NCI-H2107 (cell line): ENCODE results near the gene RAC3.

Experiments
- DNase-seq: peaks from one replicate; lab custom pipeline; 2025; lab: John Stamatoyannopoulos, UW

RAC3 gene

GRCh38 chr17:82055965-82056728 lies 24.7 kb downstream of the RAC3 start:
- no peak for DNase-seq

GRCh38 chr17:82056729-82057621 lies 25.5 kb downstream of the RAC3 start:
- no peak for DNase-seq

DNA sequence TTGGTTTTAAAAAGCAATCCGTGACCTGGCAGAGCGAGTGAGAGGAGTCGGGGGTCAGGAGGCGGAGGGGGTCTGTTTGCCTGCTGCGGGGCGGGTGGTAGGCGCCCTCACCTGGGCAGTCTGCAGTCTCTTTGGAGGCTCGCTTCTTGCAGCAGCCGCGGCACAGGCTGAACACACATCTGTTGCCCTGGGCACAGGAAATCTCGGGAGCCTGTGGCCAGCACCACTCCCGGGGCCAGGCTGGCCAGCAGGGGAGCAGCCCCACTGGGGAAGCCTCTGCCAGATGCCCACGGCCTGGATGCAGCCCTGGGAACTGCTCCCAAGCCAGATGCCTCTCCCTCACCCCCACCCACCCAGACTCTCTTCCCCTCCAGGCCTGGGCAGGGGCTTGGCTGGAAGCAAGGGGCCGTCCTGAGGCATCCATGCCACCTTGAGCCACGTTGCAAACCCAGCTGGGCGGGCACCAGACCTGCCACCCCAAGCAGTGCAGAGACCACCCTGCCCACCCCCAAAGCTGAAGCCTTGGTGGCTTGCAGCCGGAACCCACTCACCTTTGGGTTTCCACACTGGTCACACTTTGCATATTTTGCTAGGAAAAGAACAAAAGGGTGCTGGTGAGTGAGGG lies 26.9 kb downstream of the RAC3 start:
- no peak for DNase-seq

DNA sequence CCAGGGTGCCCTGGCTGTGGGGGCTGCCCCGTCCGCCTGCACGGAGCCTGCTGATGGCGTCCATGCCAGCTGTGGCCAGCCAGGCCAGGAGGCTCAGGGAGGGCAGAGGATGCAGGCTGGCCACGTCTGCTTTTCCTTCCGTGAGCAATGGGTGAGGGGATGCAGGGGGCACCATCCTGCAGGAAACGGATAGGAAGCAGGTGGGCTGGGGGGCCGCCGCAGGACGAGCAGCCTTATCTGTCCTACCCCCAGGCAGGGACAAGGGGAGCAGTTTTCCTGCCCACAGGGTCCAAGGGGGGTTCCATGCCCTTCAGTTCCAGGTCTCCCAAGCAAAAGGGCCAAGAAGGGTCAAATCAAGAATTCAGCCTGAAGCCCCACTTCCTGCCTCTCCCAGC lies 27.4 kb downstream of the RAC3 start:
- no peak for DNase-seq

DNA sequence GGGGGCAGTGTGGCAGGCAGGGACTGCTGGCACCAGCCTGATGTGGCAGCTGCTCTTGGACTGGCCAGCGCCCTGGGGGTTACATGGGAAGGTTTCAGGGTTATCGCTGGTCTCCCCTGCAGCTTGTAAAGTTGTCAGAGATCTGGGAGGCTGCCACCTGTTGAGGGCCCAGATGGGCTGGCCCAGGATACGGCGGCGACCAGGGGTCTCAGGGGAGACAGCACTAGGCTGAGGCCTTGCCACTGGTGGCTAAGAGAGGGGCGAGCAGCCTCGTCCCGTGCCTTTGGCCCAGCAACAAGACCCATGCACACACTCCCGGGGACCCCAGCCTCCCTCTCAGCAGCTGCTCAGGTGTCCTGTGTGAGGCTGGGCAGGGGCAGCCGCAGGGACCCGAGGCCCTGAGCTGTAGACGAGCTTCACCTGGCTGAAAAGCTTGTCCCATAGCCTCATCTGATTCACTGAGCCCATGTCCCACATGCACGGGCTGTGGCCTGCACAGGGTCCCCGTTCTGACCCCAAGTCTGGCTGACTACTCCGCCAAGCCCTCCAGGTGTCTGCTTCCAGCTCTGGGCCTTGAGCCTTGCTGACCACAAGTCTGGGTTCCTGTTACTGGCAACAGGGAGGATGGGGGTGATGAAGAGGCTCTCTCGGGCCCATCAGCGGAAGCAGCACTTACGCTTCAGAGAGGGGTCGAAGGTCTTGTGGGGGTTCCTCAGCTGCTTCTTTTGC lies 28.0 kb downstream of the RAC3 start:
- DNase-seq: no peak

- no peak for DNase-seq
Measured at GRCh38 chr17:82060001-82060380, 28.5 kb downstream of the RAC3 start.

DNA sequence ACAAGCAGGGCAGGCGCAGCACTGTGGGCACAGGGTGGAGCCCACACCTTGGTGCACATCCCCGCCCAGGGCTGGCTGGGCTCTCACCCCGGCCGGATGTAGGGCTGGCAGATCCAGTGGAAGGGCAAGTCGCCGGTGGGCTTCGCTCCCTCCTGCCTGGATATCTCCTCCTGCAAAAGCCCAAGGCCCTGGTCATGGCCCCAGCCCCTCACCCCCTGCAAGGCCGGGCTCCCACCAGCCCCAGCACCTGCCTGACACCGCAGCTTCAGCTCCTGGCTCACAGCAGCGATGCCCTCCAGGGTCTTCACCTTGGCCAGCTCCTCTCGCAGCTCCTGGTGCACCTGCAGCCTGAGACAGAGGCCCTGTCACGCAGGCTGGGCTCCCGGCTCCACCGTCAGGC lies 29.1 kb downstream of the RAC3 start:
- no peak for DNase-seq

DNA sequence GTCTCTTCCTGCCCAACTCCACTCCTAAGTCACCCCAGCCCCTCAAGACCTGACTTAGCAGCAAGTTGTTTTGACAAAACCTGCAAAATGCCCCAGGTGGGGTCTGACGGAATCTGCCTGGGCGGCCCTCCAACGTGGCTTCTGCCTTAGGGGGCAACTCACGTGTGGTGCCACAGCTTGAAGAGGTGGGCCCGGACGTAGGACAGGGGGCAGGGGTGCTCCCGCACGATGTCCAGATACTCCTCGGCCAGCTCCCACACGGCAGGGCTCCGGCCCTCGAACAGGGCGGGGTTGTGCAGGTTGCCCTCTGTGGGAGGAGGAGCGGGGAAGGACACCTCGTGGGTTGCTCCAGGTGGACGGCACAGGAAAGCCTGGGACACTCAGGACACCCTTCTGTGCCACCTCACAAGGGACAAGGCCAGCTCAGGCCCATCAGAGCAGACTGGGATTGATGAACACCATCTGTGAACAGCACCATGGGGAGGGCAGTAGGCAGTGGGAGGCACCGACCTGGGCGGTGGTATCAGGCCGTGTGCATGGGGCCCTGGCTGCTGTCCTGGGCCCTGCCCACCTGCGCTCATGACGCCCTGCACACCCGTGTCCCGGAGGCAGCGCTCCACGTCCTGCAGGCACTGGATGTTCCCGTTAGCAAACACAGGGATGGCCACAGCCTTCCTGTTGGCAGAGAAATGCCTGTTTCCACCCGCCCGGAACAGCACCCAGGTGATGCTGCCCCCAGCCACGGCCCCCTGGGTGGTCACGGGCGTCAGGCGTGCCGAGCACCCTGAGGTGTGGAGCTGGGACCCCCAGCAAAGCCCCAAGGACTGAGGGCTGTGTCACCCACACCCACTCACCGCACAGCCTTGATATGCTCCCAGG lies 29.8 kb downstream of the RAC3 start:
- DNase-seq: no peak

DNA sequence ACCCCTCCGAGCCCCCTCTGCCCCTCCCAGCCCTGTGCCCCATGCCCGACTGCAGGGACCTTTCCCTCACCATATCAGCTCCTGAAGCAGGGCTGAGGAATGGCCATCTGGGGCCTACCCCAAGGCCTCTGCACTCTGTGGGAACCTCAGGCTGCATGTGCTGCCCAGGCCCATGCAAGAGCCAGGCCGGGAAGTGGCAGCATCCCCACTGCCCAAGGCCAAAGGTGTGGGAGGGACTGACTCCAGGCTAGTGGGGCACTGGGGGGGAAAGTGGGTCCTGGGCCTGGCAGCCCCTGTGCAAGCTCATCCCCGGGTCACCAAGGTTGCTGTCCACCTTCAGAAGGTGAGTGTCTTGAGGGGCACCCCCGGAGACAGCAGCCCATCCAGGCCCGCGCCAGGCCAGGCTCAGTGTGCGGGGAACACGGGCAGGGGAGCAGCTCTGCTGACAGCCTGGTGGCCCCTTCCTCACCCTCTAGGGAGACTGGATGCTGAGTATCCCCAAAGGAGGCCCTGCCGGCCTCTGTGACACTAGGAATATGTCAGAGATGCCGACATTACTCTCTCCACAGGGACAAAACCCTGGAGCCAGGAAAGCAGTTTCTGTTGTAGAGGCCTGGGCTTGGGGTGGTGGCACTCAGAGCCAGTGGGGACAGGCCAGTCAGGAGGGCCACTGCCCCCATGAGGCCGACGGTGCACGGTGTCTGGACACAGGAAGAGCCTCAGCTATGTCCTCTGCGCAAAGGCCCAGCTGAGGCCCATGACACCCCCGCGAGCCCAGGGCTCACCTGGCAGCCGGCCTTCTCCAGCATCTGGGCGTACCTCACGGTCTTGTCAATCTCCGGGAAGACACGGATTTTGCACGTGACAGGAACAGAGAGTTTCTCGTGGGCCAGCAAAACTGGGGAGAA lies 30.9 kb downstream of the RAC3 start:
- DNase-seq: no peak

GRCh38 chr17:82062984-82063368 lies 31.5 kb downstream of the RAC3 start:
- DNase-seq: no peak

DNA sequence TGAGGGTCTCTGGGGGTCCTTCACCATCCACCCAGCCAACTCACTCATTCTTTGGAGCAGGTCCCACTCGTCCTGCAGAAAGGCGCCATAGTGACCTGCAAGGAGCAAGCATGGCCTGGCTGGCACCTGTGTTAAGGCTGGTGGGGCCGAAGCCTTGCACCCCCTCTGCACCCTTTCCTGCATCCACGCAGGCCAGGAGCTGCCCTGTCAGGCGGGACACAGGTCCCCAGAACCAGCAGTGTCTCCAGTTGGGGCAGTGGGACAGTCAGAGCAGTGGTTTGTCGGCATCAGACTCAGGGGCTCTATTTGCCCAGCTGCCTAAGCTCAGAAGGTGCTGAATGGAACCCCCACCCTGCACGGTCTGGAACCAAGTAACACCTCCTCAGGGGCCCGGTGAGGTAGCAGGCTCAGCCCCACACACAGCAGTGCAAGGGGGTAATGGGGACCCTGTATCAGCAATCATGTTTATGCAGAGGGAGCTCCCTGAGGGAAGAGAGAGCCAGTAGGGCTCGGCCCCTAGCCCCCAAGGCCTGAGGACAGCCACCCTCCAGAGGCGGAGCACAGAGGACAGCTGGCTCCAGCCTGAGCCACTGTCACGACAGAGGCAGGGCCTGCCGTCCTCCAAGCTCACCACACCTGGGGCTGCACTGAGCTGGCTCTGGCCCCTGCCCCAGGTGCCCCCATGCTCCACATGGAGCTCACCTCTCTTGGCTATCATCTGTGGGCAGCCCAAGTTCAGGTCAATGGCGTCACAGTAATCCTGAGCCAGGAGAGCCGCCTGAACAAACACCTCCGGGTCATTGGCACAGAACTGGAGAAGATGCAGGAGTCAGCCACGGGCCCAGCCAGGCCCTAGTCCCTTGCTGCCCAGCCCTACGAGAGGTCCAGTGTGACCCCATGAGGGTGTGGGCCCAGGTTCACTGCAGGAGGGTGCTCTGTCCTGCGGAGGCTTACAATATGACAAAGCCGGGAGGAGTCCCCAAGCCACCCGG lies 32.2 kb downstream of the RAC3 start:
- no peak for DNase-seq

- DNase-seq: peak; percentile 22
Measured at GRCh38 chr17:82064433-82065192, 33.1 kb downstream of the RAC3 start.

- no peak for DNase-seq
Measured at GRCh38 chr17:82065193-82065637, 33.7 kb downstream of the RAC3 start.

GRCh38 chr17:82065638-82066303 lies 34.3 kb downstream of the RAC3 start, which contains the start of gene DUS1L:
Gene DUS1L (minus strand): TSS chr17:82065804. CDS start chr17:82065059, 745 bp downstream.
- DNase-seq: peak; percentile 11

GRCh38 chr17:82070611-82071010 lies 39.1 kb downstream of the RAC3 start:
- DNase-seq: no peak

DNA sequence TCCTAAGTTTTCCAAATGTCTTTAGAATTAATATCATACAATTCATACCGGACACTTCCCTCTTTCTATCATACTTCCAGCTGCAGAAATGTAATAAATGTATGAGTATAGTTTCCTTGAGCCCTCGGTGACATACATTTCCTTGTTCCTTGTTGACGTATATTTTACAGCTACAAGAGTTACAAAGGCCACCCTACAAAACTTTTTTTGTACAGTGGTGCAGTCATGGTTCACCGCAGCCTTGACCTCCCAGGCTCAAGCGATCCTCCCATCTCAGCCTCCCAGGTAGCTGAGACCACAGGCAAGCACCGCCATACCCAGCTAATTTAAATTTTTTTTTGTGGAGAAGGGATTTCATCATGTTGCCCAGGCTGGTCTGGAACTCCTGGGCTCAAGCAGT lies 41.3 kb downstream of the RAC3 start:
- no peak for DNase-seq

GRCh38 chr17:82073446-82073845 lies 42.0 kb downstream of the RAC3 start:
- DNase-seq: no peak
